Activated T-helper 9 cell treated with anti-CD3 and anti-CD28 coated beads, Interleukin-2, amount 50 U/mL, for 16 hours (primary cell): ENCODE measurements around the gene ATP8A2.
A peak's percentile ranks its signal among the peaks of the same experiment; 100 is the strongest.

ENCODE experiments used
- DNase-seq: peaks from one replicate; pipeline ENCODE4 v3.0.0-alpha.2; 2020; ENCODE audit warnings: low read depth

Gene ATP8A2

DNA sequence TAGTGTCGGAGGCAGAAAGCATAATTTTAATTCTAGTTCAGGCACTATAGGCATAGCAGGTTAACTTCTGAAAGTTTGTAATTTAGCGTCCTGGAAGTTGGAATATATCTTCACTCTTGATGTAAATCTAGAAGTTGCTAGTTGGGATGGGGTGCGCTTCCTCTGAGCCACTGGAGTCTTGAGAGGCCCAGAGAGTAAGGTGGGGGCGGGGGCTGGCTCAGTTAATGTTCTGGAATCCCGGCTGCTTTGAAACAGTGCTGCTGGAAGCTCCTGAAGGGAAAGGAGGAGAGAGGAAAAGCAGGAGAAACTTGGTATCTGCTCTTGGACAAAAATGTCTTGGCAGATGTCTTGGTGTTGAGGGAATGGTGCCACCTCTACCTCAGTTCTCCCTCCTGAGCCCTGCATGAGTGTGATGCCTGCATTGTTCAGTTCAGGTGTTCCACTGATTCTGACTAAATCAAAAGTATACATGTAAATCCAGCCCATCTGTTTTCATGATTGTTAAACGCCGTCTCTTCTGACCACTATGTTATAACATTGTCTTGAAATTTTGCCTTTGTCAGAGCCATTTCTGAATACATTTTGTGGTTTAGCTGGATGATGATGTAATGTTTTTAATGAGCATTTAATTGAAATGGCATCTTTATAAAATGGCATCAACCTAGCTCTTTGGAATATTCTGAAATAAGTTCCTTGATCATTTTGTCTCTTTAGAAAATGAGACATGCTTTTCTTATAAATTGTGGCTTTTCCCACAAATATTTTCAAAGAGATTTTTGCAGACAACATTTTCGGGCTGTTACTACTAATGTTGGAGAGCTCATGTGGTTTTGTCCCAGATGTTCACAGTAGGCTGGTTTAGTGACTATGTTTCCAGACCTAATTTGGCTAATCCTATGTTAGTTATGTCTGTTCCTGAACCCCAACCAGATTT lies 477.3 kb downstream of the ATP8A2 start:
- DNase-seq = no peak

DNA sequence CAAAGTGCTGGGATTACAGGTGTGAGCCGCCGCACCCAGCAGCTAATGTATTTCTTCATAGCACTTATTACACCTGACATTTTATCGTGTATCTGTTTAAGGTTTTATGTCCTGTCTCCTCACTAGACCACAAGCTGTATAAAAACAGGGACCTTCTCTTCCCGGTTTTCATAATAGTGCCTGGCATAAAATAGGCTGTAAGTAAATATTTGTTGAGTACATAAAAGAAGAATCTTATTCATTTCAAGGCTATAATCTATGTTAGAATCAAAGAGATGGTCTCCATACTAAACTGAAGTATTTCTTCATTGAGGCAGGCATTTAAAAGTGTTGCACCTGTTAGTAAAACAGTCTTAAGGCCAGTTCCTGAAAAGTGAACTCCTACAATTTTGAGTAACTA lies 486.1 kb downstream of the ATP8A2 start:
- DNase-seq = no peak

DNA sequence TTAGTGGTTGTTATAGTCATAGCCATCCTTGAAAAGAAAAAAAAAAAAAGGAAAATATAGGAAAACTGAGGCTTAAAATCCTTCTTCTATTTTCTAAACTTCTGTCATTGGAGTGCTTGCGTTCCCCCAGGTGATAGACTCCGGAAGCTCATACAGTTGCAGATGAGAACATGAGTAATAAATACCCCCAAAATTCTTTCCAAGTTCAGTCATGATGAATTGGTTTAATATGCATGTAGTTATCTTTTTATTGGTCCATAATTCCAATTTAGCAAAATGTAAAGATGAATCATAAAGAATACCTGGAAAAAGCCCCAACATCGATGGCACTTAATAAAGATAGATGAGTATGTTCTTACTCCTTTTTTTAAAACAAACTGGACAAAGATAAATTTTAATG lies 487.8 kb downstream of the ATP8A2 start:
- no peak for DNase-seq

DNA sequence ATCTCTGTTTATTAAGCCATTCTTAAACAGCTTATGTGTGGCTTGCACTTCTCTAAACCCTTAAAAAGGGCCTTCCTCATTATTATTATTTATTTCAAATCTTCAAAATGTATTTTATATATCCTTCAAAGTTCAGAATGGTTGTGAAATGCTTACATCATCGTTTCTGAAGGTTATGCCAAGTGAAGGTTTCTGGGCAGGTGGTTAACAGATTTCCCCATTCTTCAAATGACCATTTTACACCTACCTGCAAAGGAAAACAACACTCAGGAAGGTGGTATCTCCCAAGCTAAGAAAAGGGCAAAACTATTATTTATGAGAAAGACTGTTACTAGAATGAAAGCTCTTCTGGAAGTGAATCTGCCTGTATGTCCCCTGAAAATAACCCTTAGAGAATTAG lies 488.5 kb downstream of the ATP8A2 start:
- no peak for DNase-seq

DNA sequence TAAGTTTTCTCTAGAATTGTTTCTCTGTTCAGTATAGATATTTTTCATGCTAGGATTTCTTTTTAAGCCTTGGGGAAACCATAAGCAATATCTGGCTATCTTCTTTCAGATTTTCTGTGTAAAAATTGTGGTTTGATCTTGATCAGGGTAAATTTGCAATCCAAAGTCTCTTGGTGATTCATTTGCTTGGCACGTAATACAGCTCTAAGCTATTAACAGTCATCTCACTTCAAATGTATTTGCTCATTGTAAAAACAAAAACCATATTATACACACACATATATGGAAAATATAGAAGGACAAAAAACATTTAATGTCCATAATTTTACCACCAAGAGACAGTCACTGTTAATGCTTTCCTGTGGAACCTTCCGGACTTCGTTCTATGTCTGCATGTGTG lies 489.1 kb downstream of the ATP8A2 start:
- no peak for DNase-seq

DNA sequence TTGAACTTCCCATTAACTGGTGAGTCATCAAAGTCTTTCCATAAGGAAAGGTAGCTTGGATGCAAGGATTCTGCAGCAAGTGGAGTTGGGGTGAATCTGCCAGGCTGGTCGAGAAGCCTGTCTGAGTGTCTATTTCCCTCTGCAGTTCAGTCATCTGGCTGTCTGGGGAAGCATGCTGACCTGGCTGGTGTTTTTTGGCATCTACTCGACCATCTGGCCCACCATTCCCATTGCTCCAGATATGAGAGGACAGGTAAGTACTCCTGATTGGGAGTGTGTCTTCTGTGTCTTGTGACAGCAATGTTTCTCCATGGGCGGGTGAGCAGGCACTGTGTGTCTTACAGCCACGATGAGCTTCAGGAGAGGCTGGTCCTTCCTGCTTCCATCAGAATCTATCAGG lies 490.4 kb downstream of the ATP8A2 start:
- DNase-seq = no peak

DNA sequence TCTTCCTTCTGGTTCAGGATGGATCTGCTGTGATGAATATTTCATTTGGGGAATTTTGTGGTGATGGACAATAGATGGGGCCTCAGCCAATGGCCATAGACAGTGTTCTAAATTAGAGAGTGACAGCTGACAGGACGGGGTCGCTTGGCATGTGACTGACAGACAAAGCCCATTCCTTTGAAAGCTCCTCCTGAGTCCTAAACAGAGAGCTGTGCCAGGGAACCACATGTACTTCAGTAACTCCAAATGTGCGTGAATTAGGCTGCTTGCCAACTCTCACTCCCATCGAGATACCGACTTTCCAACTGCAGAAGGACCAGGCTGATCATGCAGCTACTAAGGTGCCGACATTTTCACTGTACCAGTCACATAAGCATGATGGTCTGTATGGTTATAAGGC lies 492.3 kb downstream of the ATP8A2 start:
- DNase-seq = no peak

DNA sequence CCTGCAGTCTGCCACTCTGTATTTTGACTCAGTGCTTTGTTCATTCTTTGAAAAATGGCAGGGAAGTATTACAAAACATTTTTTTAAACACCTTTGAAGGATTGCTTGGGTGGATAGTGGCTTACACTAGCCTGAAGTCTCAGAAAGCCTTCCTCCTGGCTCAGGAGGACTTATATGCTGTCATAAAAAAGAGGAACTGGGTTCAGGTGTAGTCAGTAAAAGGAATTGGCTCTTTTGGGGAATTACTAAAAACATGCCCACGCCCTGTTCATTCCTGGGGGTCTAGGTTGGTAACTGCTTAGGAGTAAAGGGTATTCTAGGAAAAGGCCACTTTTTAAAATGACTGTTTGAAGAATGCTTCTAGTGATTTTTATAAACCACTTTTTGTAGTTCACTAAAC lies 493.2 kb downstream of the ATP8A2 start:
- no peak for DNase-seq

DNA sequence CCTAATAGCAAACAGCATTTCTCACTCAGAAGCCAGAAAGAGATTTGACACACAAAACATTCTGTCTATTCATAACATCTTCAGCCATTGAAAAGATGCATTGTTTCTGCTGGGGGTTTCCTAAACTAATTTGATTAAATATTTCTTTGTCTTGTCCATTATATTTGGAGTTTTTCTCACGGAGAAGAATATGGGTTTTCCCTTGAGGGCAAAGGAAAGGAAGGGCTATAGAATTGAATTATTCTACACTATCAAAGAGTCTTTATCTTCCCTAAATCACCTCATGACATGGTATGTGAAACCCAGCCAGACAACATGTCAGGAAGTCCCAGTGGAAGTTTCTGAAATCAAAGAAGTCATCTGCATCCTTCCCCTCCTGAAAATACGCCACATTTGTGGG lies 493.6 kb downstream of the ATP8A2 start:
- DNase-seq = no peak

DNA sequence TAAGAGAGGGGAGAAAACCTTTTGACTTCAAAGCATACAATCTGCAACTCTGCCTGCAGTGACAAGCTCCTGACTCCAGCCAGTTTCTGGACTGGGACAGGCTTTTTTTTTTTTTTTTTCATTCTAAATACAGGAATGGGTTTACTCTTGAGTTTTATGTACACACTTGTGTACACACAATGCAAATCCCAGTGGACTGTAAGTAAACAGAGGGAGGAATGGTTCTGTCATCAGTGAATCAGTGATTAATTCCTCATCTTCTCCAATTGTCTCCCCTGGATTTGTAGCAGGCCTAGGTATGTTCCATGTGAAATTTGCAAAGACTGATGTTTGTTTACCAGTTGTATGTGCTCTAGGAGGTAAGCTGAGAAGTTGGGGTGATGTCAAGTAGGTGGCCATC lies 495.3 kb downstream of the ATP8A2 start:
- no peak for DNase-seq

DNA sequence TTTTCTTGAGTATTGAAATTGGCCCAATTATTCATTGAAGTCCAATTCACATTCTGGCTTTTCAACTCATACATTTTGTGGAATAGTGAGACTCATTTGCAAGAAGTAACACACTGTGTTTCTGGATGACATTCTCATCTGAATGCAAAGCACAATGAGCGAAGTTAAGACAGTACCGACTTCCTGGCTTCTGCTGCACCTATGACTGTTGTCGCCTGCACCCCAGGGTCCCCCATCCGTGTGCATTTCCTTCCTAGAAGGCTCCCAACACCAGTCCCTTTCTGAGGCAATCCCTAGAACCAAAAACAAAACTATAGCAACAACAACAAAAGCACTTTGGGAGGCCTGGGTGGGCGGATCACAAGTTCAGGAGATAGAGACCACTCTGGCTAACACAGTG lies 496.7 kb downstream of the ATP8A2 start:
- no peak for DNase-seq

DNA sequence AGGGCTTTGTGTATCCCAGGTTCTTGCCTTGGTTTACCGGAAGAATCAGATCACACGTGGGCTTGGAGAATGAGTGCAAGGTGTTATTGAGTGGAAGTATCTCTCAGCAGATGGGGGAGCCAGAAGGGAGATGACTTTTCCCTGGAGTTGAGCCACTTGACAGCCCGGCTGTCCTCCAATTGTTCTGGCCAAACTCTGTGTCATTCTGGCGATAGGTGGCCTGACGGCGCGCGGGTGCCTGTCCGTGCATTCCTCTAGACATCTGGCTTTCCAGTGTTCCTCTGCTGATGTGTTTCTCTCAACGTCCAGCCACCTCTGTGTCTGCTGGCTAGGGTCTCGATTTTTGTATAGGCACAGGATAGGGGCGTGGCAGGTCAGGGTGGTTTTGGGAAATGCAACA lies 498.2 kb downstream of the ATP8A2 start:
- no peak for DNase-seq

DNA sequence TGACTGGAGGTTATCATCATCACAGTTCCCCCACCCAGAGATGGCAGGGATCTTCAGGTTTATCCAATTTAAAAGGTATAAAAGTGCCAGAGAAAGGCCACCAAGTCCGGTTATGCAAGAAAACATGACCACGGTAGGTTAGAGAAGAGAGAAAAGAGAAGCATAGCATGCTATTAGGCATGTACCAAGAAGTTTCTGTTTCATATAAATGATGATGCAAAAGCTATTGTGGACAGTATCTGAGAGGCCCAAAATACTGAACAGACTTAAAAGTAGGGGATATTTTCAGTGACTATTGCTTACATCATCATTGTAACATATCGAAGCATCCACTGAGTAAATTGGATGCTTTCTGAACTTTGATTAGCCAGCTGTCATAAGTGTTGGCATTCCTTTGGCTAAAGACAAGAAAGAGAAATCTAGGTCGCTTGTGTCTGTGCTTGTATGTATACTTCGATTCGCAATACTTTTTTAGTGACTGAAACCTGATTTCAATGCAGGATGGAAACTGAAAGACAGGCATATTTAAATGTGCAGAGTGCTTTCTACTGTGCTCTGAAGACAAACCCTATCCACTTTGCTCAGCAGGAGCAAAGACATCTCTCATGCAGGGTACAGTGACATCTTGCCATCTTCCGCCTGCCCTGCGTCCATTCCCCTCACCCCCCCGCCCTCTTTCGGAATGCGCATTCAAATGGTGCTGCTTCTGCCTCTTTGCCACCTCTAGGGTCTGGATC lies 499.8 kb downstream of the ATP8A2 start:
- DNase-seq = no peak

DNA sequence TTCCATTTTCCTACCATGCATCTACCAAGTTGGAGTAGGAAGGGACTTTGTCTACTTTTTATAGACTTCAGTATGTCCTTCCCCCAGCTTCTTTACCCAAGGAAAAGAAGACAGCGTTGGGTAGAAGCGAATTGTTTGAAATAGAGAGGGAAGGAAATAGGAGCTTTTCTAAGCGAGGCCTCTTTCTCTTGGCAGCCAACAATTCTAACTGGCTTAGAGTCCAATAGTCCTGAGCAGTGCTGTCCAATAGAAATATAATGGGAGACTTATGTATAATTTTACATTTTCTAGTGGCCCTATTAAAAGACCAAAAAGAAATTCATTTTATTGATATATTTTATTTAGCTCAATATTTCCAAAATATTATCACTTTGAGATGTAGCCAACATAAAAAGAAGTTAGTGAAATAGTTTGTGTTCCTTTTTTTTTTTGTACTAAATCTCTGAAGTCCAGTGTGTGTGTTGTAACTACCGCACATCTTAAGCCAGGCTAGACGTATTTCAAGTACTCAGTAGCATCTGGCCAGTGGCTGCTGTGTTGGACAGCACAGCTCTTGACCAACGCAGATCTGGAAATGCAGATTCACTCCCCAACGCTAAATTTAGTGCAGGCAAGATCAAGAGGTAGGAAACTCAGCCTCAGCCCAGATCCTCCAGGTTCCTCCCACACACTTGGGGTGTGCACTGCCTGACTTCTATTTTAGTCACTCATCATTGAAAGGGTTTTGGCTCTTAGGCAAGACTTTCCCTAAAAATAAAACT lies 500.9 kb downstream of the ATP8A2 start:
- no peak for DNase-seq

DNA sequence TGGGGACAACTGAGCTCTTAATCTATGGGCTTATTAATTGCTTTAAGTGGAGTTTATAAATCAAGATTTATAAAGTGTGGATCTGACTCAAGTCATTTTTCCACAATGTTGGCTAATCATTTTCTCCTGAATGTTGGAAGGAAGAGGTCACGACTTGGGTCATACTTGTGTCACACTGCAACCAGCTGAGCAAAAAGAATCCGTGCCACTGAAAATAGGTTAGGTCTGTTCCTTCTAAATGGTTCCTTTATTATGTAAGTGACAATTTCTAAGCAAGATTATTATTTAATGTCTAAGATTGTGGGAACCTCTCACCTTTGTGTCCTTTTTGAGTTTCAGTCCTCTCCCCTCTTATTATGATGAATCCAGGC lies 501.5 kb downstream of the ATP8A2 start:
- DNase-seq = no peak

DNA sequence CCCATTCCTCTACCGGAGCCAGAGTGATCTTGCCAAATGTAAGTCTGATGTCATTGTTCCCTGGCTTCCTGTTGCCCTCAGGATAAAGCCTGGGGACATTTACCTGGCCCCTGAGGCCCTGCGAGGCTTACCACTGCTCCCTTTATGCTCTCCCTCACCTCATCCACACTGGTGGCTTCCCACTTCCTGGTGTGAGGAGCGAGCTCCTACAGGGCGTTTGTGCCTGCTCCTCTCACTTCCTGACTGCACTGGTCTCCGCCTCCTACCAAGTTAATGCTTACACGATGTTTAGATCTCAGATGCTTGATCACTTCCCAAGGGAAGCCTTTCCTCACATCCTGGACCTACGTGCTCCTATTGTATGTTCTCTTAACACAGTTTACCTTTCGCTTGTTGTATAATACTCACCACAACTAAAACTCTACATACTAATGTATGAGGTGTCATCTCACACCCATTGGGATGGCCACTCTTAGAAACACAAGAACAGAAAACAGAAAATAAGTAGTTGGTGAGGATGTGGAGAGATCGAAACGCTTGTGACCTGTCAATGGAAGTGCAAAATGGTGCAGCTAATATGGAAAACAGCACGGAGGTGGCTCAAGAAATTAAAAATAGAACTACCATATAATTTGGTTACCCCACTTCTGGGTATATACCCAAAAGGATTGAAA lies 502.4 kb downstream of the ATP8A2 start:
- no peak for DNase-seq

DNA sequence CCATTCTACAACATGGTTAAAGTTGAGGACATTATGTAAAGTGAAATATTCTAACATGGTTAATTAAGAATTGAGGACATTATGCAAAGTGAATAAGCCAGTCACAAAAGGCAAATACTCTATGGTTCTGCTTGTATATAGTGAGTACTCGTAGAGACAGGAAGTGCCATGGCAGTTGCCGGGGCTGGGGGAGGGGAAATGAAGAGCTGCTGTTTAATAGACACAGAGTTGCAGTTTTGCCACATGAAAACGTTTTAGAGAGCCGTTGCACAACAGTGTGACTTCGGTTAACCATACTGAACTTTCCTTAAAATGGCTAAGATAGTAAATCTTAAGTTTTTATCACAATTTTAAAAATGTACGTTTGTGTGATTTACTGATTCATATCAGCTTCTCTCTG lies 503.1 kb downstream of the ATP8A2 start:
- peak; percentile 16 for DNase-seq

DNA sequence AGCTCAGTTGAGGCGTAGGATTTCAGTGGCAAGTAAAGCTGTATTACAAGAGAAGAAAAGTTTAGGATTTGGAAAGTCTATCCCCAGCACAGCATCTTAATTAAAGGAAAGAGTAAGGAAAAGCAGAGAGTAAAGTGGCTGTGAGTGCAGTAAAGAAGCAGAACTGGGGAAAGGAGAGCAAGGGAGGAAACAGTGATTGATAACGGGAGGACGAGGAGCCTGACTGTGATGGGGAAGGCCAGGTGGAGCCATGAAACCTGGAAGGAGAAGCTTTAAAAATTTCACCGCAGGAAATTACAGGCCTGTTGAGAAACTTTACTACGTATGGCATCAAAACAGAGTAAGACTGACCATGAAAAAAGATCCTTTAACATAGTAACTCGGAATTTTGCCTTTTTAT lies 504.5 kb downstream of the ATP8A2 start:
- no peak for DNase-seq

DNA sequence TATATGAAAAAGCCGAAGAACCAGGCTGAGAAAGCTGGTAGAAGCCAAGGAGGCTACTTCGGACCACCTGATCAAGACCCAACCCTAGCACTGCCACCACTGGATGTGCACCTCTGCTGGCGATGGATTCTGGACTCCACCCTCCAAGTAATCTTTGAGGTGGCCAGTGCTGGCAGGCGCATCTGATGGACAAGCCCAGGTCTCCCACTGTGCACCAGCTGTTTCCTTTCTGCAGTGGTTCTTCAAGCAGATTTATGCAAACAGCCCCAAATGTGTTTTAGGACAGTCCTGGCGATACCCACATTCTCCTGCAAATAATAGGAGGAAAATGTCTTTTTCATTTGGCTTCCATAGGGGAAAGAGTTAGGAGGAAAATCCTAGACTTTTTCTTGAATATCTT lies 507.7 kb downstream of the ATP8A2 start:
- DNase-seq = no peak

DNA sequence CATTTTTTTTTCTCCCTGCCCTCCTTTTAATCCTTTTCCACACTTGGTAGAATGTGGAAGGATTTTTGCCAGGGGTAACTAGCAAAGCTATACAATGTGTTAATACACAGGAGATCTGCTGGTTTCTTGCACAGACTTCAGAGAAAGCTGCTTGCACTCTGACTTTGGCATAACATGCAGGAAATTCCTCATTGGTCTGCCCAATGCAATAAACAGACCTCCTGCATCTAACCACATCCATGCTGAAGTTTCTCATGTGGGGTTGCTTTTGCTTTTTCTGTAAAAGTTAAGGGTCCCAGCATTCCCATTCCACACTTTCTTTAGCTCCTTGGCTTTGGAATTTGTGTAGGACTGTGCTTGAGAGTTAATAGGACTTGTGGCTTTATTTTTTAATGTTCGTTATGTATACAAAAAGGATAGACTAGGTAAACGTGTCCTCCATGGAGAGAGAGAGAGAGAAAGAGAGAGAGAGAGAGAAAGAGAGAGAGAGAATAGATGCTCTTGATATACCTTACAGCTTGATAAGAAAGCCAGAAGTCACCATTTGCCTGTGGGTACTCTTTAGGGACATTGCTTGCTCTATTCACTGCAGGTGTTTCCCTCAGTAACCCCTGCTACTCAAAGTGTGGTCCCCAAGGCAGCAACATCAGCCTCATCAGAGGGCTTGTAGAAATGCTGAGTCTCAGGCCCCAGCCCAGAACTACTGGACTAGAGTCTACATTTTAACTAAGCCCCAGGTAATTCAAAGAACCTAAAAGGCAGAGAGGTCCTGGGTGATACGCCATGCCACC lies 509.6 kb downstream of the ATP8A2 start:
- DNase-seq = no peak

DNA sequence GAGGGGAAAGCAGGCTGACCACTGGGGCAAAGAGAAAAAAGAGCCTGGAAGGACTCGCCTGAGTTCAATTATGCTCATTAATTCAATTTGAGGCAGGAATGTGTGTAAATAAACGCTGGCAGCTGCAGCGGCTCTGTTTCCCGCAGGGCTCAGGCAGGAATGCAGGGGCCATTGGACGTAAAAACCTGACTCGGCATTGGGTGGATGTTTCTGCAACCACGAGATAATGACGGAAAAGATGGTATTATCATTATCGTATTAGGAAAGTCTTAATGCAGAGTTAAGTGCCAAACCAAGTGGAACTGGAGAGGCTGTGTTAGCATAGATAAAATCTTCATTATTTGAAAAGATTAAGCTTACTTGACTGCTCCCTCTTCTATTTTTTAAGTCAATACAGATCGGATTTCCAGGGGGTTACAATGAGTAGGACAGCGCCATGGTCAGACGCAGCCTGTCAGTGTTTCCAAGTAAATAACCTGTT lies 510.2 kb downstream of the ATP8A2 start:
- DNase-seq = no peak
